DLD1 (cell line): Measurements from ENCODE around the gene AFAP1.

Experiments
- in situ Hi-C: cut with HindIII; loops from 2 replicates; pipeline ENCODE4 v1.10.0; 2017; ENCODE audit warnings: low sequenced_read_pairs

The AFAP1 gene

GRCh38 chr4:7852568-7853185 is 87.0 kb downstream of the AFAP1 start:
- in situ Hi-C loops = no loop called here

DNA sequence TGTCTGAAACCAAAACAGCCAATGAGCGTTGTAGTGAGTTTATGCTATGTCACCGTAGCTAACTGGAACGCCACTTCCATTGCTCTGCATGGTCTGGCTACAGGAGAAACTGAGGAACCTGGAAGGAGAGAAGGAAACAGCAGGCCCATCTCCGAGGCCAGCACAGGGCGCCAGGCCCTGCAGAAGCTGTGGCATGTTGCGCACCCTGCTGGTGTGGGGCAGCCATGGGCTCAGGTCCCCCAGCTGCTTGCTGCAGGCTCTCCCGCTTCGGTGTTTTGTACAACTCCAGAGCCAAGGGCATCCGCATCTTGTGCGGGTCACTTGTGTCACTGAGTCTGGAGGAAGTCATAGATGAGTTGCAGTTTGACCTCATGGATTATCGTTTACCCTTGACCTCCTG is 89.2 kb downstream of the AFAP1 start:
- in situ Hi-C loops = no loop called here

- in situ Hi-C loops = no loop called here
Observed at GRCh38 chr4:7847206-7847605, 92.5 kb downstream of the AFAP1 start.

DNA sequence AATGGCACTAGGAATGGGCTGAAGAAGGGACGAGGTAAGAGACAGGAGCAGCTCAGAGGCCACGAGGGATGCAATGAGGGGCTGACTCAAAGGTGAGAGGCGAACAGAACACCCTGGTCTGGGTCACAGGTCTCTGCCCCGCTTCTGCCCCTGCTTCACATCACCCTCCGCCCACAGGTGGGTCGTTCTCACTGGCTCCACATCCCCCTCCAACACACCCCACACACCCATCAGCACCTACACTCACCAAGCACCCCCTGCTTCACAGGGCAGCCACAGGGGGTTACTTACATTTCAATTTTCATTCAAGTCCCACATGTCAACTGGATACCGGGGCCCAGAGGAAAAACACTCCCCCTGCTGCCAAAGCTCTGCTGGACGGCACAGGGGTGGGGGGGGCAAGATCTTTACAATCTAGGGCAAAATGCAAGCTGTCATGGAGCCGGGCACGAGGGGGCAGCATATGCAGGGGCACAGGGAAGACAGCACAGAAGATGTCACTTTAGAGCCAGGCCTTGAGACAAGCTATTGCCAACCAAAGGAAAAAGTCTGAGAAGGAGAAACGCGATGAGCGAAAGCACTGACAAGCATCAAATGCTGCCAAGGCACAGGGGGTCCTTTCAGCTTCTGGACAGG is 94.0 kb downstream of the AFAP1 start:
- in situ Hi-C loops = no loop called here

GRCh38 chr4:7844594-7844991 is 95.1 kb downstream of the AFAP1 start:
- in situ Hi-C loops = no loop called here

GRCh38 chr4:7843831-7844593 is 95.6 kb downstream of the AFAP1 start:
- in situ Hi-C loops = no loop called here

- in situ Hi-C loops = no loop called here
Observed at GRCh38 chr4:7842384-7843279, 97.0 kb downstream of the AFAP1 start.

DNA sequence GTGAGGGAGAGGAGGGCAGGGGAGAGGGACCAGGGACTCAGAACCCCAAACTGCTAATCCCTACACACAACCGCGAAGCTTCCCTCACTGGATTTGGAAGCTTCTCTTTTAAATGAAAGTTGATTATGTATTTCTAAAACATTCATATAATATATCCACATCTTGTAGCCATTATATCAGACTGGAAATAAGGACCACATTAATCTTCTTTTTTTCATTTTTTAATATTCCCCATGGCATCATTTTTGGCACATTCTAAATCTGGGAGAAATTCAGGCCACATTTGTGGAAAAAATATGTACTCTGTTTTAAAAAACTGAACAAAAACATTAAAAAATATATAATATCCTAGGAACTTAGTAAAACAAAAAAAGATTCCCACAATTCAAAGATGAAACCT is 97.8 kb downstream of the AFAP1 start:
- in situ Hi-C loops = no loop called here

DNA sequence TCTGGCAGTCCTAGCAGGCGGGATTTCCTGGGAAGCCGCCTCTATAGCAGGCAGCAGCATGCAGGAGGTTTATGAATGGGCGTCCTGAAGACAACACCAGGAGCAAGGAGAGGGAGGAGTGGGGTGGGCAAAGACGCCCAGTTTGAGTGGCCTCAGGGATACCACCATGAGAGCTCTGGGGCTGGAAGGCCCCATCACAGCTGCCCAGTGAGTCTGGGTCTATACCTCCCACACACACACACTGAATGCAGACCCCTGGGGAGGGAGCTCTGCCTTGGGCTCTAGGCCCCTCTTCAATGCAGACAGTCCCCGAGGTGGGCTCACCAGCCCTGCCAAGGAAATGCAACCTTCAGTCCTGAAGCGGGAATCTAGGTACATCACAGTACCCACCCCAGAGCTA is 98.6 kb downstream of the AFAP1 start:
- in situ Hi-C loops = no loop called here

- in situ Hi-C loops = no loop called here
Observed at GRCh38 chr4:7839856-7840255, 99.8 kb downstream of the AFAP1 start.

DNA sequence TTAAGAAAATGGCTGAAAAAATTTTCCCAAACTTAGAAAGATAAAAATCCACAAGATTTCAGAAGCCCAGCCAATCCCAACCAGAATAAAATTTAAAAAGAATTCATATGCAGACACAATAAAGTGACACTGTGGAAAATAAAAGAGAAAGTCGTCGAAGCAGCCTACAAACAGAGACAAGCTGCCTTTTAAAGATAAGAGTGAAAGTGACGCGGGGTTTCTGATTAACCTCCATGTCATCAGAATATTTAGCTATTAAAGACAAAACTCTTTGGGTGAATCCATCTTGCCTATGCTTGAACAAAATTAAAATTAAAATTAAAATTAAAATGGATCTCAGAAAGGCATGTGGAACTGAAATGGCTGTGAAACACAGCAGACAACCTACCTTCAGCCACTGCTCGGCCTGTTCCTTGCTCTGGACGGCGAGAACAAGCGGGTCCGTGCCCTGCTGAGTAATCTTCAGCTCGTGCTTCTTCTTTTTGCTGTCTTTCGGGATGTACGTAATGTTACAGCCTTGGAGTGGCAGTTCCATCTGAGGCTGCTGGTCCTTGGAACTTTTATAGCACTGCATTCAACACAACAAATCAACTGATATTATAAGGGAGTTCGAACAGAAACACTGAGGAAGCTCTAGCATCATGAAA is 101.4 kb downstream of the AFAP1 start:
- in situ Hi-C loops = no loop called here

- in situ Hi-C loops = no loop called here
Observed at GRCh38 chr4:7837597-7838135, 102.0 kb downstream of the AFAP1 start.

DNA sequence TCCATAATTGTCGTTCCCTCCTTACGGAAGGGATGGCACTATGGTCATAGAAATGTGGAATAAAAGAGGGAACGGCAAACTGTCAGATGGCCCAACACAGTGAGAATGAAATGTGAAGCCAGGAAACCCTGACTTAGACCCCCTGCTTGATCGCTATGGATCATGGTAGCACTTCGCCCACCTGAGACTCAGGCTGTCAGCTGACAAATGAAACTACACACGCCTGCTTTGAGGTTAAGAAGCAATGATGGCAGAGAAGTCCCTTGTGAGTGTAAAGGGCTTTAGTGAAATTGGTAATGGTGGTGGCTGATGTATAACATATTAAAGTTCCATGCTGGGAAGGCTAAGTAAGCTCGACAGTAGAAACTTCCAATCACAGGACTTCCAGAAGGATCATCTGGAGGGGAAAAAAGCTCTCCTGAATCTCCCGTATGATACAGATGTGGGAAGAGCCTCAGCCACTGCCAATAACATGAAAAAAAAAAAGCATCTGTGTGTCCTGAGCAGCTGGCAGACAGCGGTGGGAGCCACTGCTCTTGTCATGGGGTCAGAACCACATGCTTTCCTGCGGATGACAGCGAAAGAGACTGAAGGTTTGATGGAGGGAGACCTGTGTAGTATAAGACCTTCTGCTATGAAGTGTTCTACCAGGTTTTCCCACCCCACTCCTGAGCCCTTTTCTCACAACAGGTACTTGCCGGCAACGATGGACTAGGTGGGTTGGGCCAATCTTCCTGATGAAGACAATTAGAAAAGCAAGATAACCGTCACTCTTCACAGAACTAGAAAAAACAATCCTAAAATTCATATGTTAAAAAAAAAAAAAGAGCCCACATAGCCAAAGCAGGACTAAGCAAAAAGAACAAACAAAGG is 107.6 kb downstream of the AFAP1 start:
- in situ Hi-C loops = no loop called here

DNA sequence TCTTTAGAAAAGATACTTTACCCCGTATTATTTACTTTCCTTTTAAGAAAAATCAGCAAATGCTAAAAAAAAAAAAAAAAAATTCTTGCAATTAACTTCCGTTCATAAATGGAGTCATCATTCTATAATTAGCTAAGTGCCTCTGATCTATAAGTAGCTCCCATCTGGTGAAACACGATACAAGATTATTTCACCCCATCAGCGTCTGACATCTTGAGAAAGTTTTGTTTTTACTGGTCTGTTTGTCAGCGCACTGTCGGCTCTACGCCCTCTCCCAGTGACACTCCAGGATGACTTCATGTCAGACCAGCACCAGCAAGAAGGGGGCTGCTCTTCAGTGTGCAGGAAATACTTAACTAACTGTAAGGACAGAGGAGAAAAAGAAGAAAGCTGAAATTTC is 108.3 kb downstream of the AFAP1 start:
- in situ Hi-C loops = no loop called here

DNA sequence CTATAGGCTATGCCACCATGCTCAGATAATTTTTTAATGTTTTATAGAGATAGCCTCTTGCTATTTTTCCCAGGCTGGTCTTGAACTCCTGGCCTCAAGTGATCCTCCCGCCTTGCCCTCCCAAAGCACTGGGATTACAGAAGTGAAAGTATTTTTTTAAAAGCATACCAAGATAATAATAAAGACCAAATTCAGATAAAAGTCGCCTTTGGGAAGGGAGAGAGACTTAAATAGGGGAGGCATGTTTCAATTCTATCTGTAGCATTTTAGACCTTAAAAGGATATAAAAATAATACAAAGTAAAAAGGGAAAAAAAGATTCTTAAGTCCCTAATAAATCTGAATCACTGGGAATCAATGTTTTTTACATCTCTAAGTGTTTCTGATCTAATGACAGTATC is 108.9 kb downstream of the AFAP1 start:
- in situ Hi-C loops = no loop called here

DNA sequence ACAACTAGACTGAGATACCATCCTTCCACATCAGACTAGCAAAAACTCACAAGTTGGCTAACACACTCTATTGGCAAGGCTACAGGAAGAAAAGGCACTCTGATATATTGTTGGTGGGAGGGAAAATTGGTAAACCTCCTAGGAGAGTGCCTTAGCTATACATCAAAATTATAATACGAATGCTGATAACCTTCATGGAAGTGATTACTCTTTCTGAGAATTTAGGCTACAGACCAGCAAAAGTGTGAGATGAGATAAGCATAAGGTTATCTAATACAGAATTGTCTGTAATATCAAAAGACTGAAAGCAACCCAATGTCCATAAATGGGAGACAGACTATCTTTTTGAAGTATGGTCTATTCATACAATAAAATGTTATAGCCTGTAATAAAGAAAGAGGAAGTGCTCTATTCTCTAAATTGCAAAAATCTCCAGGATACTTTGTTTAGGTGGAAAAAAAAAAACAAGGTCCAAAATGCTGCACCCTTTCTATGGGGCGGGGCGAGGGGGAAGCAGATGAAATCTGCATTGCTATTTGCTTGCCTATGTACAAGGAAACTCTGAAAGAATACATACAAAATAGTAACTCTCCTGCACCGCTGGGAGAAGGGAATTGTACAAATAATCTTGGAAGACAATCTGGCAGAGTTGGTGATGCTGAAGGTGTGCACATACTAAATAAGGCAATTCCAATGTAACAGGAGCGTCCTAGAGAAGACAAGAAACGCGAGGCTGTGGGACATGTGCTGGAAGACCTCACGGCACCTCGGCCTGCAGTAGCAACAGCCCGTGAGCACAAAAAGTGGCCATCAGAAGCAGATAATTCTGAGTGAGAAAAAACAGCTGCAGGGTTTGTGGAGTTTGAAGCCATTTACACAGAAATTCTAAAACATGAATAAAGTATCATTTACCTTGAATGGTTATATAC is 109.7 kb downstream of the AFAP1 start:
- in situ Hi-C loops = no loop called here

GRCh38 chr4:7828793-7829301 is 110.8 kb downstream of the AFAP1 start:
- in situ Hi-C loops = no loop called here

DNA sequence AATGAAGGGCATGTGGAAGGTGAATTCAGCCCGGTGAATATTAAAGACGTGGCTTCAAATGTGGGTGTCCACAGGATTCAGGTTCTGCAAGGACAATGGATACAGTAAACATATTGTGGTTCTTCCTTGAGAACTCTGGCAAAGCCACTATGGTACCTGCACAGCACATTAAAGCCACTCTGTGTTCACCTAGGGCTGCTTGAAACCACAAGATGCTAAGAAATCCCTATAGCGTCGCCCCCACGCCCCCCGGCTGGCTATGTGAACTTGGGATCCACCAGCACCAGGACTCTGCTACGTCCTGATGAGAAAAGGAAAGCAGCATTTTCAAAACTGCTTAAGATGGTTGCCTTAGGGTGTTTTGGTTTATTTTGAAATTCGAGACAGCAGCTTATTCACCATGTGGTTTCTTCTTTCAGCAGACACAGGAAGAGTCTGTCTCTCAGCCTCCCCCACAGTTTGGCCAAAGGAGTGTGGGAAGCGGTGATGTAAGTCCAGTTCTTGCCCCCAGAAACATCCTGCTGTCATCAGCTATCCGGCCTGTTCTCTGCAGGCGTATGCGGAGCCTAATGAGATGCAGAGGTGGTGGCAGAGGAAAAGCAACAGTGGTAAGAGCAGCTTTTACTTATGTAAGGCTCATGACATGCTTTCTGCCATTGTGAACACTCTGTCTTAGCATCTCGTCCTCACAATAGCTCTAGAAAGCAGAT is 111.5 kb downstream of the AFAP1 start:
- in situ Hi-C loops = no loop called here
